NCI-H1092 (cell line): ENCODE results near the gene NTHL1.

Experiments used
- DNase-seq: peaks from one replicate; lab custom pipeline; 2025; lab: John Stamatoyannopoulos, UW

The NTHL1 gene

DNA sequence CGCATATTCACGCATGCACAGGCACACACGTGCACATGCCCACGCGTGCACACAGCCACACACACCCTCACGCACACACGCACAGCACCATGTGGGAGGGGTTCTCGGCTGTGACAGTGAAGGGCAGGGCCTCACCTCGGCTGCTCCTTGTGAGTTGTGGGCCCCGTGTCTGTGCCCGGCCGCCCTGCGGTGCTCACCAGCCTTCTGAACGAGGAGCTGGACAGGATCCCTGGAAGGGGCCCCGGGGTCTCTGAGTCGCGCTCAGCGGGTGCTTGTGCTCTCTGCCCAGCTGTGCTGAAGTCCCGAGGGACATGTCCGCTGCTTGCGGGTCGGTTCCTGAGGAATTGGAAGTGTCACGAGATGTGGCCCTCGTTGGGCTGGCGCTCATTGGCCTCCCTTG is 16.2 kb upstream of the NTHL1 start:
- DNase-seq, result no peak

DNA sequence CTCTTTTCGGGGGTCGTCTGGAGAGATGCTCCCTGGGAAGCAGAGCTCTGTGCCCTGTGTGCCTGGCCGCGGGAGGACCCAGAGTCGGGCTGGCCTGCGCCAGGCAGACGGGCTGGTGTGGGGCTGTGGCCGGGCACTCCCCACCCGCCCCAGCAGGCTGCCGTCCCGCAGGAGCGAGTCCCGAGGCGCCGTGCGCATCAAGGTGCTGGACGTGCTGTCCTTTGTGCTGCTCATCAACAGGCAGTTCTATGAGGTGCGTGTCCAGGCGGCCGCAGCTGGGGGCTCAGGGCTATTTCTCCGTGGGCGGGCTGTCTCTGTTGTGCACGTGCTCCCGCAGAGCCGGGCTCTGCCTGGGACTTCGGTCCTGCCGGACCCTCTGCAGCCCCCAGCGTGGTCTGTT is 15.2 kb upstream of the NTHL1 start:
- no peak for DNase-seq

DNA sequence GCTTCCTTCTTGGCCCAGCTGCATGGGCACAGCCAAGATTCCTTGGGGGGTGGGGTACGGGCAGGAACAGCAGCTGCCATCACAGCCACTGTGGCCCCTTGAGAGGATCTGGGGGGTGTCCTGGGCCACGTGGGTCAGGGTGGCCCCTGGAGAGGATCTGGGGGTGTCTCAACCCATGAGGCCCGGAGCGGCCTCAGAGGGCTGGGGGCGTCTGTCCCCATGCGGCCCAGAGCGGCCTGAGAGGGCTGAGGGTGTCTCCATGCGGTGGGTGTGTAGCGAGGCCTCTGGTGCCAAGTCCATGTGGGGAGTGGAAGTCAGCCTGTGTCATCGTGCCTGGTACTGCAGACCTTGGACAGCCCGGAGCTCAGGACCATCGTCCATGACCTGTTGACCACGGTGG is 13.9 kb upstream of the NTHL1 start:
- DNase-seq, result no peak

DNA sequence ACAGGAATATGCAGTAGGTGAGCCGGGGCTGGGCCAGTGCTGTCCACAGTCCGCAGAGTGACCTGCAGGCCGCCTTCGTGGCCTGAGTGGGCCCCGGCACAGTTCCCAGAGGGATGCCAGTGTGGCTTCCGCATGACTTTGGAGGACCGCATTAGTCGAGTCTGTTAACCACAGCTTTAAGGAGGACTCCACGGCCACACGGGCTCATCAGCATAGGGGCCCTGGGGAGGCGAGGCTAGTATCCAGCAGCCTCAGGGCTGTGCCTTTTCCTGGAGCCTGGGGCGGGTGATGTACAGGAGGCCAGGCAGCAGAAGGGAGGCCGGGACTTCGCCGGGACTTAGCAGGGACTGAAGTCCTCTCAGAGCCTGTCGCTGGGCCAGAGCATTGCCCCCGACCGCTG is 13.4 kb upstream of the NTHL1 start:
- no peak for DNase-seq

DNA sequence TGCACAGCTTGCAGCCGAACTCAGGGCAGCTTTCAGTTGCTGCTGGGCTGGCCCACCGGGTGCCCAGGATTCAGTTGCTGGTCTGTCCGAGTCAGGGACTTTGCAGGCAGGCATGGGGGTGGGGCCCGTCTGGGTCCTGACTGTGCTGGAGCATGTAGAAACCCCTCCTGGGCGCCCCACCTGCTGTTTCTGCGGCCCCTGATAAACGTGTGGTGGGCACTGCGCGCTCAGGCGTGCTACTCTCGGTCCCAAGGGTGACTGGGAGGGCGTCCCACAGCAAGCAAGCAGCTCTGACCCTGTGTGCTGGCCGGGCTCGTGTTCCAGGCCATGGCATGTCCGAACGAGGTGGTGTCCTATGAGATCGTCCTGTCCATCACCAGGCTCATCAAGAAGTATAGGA is 12.7 kb upstream of the NTHL1 start:
- no peak for DNase-seq

DNA sequence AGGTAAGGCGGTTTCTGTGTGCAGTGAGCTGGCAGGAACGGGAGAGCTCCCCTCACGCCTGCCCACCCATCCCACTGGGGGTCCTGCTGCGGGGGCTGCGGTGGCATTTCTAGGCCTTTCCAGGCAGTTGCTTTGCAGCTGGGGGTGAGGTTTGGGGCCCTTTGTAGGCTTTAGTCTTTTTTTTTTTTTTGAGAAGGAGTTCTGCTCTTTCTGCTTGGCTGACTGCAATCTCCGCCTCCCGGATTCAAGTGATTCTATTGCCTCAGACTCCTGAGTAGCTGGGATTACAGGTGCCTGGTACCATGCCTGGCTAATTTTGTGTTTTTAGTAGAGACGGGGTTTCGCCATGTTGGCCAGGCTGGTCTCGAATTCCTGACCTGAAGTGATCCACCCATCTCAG is 11.2 kb upstream of the NTHL1 start:
- no peak for DNase-seq

DNA sequence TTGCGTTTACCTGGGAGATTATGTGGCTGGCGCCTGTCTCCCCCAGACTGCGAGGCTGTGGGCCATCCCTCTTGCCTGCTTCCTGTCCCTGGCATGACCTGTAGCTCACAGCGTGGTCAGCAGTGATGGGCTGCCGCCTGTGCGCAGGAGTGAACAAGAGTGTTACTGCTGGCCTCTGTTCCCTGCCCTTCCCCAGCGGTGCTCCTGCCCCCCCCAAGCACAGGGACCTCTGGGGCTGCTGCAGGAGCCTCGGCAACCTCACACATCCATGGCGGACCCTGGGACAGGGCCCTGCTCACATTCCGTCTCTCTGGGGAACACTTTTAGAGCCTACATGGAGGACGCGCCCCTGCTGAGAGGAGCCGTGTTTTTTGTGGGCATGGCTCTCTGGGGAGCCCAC is 10.8 kb upstream of the NTHL1 start:
- no peak for DNase-seq

DNA sequence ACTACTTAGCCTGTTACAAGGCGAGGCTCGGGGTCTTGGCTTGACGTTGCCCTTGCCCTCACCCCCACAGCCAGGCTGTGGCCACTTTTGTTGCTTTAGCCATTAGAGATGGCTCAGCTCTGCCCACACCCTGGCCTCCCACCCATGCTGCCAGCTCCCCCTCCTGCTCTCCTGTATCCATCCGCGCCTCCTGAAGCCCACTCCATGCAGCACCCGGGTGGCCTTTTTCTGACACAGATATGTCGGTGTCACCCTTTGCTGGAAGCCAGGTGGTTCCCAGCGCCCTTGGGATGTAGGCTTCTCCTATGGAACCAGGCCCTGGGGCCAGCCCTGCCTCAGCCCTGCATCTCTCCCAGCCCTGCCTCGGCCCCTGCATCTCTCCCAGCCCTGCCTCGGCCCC is 9.8 kb upstream of the NTHL1 start:
- DNase-seq, result no peak

DNA sequence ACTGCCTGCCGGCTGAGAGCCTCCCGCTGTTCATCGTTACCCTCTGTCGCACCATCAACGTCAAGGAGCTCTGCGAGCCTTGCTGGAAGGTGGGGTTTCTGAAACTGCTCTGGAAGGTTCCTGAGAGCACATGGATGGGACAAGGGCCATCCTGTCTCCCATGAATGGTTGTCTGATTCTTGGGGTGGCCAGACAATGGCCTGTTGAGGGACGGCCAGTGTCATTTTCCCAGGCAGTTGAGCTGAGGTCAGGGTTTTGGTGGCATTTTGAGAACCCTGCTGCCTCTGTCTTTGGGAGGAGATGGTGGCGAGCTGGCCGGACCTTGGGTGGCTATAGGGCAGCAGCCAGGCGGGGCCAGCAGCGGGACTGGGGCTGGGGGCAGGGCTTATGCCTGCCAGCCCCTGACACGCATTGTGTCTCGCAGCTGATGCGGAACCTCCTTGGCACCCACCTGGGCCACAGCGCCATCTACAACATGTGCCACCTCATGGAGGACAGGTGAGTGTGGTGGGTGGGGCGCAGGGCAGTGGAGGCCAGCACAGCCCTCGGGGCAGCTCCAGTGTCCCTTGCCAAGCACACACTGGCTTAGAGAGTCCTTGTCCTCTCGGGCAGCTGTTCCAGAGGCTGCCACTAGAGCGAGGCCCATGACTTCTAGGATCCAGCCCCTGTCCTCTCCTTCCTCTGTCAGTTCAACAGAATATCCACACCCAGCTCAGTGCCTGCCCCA is 9.2 kb upstream of the NTHL1 start:
- DNase-seq, result no peak

DNA sequence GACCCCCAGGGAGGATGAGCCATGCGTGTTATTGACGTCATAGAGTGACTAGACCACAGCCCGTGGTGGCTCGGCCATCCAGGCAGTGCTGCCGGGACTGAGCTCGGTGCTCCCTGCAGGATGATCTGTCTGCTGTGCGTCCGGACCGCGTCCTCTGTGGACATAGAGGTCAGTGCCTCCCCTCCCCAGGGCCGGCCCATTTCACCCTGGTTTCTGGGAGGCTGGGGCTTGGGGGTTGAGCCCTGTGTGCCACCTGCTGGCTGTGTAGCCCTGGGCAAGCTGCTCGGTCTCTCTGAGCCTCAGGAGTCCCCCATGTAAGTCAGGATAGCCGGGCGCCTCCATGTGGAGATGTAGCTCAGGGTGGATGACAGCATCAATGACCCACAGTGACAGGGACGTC is 8.4 kb upstream of the NTHL1 start:
- no peak for DNase-seq

DNA sequence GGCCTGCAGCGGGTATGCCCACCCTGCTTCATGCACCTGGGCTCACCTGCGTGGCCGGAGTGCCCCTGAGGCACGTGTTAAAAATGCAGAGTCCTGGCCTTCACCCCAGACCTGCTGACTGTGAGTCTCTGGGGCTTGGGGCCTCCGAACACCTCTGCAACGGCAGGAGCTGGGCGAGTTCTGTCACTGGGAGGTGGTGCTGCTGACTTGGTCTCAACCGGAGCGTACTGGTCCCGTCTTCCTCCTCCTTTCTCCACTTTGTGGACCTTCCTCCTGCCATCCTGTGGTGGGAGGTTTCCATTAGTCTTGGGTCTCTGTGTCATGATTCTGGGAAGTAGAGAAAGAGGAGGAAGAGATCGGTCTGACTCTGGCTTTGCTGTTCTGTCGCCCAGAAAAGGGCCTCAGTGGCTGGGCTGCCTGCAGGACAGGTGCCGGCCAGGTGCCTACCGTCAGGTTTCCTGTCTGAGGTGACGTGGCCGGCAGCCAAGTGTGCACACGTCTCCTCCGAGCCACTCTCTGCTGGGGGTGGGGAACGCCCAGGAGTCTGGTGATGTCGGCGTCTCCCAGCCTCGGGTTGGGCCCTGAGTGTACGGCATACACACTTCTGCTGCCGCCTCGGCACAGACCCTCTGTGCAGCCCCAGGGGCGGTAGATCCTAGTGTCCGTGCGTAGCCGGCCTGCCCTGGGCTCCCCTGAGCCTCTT is 7.1 kb upstream of the NTHL1 start:
- DNase-seq, result no peak

DNA sequence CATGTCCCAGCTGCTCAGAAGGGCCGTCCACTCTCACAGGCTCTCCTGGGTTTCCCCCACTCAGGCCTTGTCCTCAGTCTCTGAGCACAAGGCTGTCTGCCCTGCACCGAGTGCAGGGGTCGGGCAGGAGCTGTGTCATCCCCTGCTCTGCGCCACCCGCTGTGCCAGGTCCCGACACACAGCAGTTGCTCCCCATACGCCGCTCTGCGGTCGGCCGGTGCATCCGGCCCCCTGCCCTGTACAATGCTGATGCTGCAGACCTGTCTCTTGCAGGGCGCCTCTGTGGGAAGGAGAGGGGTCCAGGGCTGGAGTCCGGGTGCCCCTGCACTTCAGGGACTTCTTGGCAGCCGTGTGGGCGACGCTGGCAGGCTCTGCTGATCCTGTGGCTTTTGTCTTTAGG is 6.3 kb upstream of the NTHL1 start:
- no peak for DNase-seq

DNA sequence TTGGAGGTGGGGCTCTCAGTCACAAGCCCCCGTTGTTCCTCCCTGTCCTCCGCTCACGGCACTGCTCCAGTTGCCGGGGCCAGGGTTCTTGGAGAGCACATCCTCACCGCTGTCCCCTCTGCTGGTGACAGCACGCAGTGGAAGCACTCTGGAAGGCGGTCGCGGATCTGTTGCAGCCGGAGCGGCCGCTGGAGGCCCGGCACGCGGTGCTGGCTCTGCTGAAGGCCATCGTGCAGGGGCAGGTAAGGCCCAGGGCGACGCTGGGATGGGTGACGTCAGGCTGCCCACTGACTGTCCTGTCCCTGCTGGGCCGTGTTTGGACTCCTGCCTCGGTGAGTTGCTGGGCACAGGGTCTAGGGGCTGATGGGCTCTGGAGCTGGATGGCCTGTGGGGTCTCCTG is 5.6 kb upstream of the NTHL1 start:
- DNase-seq, result no peak

DNA sequence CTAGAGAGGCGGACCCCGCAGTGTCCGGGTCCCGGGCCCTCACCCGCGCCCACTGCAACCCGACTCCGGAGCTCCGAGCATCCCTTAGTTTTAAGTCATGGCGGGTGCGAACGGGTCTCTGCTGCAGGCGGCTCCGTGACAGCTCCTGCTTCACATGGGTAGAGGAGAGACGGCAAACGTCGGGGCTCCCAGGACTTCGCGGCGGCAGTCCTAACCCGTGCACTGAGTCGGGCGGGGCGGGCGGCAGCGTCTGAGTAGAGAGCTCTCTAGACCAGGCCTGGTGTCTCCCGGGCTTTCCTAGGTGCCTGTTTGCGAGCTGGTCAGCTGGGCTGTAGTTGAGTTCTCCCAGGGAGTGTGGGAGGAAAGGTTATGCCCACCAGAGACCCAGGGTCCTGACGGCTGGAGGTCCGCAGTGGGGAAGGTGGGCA is 496 bp upstream of the NTHL1 start:
- no peak for DNase-seq

DNA sequence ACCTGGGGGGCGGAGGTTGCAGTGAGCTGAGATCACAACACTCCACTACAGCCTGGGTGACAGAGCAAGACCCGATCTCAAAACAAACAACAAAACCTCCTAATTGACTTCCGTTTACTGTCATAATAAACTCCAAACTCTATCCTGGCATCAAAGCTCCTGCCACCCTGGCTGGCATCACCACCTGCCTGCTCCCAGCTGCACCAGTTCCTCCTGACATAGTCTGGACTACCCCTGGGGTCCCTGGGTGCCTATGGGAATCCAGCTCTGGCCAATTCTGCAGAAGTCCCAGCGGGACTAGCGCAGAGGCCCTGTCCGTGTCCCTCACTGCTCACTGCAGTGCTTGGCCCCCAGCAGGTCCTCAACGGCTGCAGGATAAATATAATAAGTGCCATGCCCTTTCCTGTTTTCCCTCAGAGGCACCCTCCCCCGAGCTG is 723 bp downstream of the NTHL1 start:
- no peak for DNase-seq

DNA sequence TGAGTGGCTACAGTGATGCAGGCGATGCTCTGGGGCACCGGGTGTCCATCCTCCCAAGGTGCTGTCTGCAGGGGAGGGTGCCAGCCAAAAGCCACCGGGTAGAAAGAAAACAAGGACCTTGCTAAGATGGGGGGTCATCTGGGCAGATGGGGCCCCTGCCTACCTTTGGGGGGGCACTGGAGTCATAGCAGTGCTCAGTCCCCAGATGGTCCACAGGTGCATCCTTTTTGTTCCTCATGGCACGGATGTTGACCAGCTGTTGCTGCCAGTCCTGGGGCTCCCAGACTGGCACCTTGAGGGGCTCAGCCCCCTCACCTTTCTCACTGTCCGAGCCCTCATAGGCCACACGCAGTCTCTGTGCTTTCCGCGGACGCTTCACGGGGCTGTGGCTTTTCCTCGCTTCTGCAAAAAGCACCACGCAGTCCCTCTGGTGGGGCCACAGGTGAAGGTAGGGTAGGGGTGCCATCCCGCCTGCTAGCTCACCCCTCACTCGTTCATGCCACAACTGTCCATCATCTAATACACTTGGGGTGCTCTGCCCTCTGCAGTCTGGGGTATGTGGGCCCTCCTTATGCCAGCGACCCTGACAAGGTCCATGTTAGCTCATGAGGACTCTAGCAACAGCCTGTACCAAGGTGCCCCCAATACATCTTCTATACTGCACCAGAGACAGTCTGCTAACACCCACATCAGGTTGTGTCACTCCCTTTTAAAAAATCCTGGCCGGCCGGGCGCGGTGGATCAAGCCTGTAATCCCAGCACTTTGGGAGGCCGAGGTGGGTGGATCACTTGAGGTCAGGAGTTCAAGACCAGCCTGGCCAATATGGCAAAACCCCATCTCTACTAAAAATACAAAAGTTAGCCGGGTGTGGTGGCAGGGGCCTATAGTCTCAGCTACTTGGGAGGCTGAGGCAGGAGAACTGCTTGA is 1.4 kb downstream of the NTHL1 start:
- DNase-seq, result no peak

DNA sequence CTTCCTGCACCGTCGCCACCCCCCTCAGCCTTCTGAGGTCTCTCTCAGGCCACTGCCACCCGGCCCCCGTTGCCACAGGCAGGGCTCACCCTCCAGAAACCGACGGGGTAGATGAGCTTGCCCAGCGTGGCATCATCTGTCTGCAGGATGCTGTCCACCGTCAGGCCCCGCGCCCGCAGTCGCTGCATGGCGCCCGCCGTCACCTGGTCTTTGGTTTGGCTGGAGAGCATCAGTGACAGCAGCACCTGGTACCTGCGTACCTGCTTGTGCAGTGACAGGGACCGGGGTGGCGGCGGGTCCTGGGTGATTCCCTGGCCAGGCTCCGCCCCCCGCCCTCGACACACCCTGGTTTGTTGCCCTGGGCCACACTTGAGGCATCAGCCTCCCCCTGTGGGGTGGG is 3.1 kb downstream of the NTHL1 start:
- DNase-seq, result no peak

DNA sequence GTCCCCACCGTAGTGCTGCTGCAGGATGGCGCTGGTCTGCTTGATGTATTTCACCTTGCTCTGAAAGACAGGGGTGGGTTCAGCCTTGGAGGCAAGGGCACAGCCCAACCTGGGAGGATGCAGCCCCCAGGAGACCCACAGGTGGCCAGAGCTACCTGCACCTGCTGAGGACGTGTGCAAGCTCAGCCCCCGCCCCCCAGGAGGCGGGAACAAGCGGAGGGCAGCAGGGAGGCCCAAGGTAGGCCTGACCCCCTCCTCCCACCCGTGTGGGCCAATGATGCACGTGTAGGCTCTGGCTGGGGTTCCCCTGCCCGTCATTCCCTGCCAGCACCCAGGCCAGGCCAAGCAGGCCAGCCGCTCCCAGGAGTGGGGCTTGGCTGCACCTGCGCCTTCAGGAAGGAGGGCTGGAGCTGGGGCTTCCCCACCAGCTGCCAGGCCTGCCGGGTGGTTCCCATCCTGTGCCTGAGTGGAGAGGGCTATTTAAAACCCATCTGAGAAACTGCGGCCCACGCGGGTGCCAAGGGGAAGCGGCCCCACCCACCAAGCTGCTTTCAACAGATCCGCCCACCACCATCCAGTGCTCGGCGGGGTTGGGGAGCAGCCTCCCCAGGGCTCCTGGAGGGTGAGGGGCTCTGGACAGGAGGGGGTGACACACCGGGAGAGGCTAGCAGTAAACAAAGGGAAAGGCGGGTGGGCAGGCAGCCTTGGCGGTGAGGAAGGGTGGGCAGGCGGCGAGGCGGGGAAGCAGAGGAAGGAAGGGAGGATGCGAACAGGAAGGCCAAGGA is 3.8 kb downstream of the NTHL1 start:
- peak; percentile 69 for DNase-seq

DNA sequence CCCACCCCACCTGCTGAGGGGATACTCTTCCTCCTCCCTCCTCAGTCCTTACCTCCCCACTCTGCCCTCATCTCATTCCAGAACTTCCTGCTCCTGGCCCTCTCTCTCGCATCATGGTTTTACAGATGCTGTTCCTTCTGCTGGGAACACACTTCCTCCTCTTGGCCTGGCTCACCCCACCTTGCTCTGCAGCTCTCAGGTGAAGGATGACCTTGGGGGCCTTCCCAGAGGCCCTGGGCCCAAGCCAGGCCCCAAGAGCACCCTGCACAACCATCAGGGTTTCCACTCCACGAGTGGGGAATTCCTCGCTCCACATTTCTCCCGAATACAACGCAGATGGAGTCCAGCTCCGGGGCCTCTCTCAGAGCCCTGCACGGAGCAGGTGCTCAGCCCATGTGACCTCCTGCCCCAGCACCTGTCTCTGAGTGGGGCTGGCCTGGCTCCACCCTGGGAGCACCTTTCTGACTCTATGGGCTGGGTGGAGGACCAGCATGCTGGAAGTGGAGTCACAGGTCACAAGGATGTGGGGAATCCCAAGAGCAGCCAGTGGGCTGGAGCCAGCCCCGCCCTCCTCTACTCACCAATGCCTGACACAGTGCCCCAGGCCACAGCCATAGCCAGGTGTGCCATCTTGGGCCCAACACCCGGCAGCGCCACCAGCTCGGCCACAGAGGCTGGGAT is 4.5 kb downstream of the NTHL1 start:
- no peak for DNase-seq

DNA sequence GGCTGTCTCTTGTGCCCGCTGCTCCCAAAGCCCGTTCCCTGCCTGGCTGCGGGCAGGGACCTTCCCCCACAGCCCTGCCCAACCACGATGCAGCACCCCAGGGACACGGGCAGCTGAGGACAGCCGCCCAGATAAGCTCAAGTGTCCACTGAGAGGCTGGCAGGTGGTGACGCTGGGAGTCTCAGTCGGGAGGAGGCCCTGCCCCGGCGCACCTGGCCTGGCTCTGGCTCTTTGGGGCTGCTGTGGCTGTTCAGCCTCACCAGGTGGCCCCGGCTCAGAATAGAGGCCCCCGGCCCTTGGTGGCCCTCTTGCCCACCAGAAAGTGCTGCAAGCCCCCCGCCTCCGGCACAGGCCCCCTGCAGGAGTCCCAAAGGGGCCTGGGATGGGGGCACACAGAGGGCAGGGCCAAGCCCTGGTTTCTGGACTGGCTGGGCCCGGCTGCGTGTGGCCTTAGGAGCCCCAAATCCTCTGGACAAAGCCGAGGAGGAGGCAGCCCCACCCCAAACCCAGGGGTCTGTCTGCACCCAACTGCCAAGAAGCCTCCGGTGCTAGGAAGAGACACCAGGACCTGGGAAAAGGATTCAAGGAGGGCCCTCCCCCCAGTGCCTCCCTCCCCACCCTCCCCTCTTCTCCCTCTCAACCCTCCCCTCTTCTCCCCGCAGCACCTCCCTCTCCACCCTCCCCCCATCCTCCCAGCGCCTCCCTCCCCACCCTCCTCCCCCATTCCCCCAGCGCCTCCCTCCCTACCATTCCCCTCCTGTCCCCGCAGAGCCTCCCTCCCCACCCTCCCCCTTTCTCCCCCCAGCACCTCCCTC is 5.3 kb downstream of the NTHL1 start:
- DNase-seq, result peak; percentile 78
